ENCODE measurements around the gene ECT2L.

GRCh38 chr6:138785980-138786379 is 9.9 kb upstream of the ECT2L start:
- TF ChIP-seq CTCF (IDR thresholded peaks at IDR 0.05; ENCODE audit: low read depth, low read length) = no peak
- no peak for TF ChIP-seq EZH2phosphoT487 (IDR thresholded peaks at IDR 0.05; ENCODE audit: low read depth)

Measured in OCI-LY3 (cell line).